H1 (cell line): ENCODE results near the gene APOL2. TPM values are rescaled to one million over a fixed set of nuclear protein-coding genes. Genes with fewer than 3 reads are reported as not detected.
A peak's percentile ranks its signal among the peaks of the same experiment; 100 is the strongest.
"Not testable (repeated sequence)": the region's sequence is repeated elsewhere in the genome, so short reads cannot be mapped to it uniquely, and the experiment has no call there.

ENCODE experiments used
- CTCF ChIA-PET: fragments of 300-600 bp; sonication (Branson Sonifier 250); formaldehyde crosslinking; loops from one replicate; lab custom pipeline; 2021; ENCODE audit not compliant: partially characterized antibody; lab: Charles Lee
- POLR2A ChIA-PET: fragments of 300-600 bp; sonication (Branson Sonifier 250); formaldehyde crosslinking; loops from one replicate; lab custom pipeline; 2021; ENCODE audit warnings: inconsistent platforms; ENCODE audit not compliant: partially characterized antibody; lab: Charles Lee
- DNase-seq, 2 experiments: peaks; one replicate each; pipeline versions ENCODE4 v3.0.0 to v3.0.0-alpha.2; 2010 to 2022; ENCODE audit warnings: low spot score in 2 of 2, low read depth in 1 of 2, mixed read lengths in 1 of 2
- FAIRE-seq: peaks from 2 replicates; lab custom pipeline; 2011; peaks lifted over from hg19 to GRCh38; lab: Jason Lieb, UNC
- H2AFZ ChIP-seq: 2 replicates; pipeline ENCODE4 v1.8.1; 2012; ENCODE audit warnings: low read length, inconsistent platforms
- H2AK5ac ChIP-seq: 2 replicates; pipeline ENCODE4 v1.6.1; 2013; ENCODE audit warnings: low read depth, low read length
- H2BK120ac ChIP-seq: replicated peaks from 2 replicates; pipeline ENCODE3; 2013; ENCODE audit warnings: low read depth, low read length, inconsistent platforms
- H2BK12ac ChIP-seq: 2 replicates; pipeline ENCODE4 v1.6.1; 2013; ENCODE audit warnings: low read depth, low read length
- H2BK15ac ChIP-seq: 2 replicates; pipeline ENCODE4 v1.6.1; 2013; ENCODE audit warnings: low read length
- H2BK20ac ChIP-seq: 2 replicates; pipeline ENCODE4 v1.6.1; 2013; ENCODE audit warnings: low read length
- H2BK5ac ChIP-seq: 2 replicates; pipeline ENCODE4 v1.6.1; 2013; ENCODE audit warnings: low read depth, low read length
- H3K14ac ChIP-seq: 2 replicates; pipeline ENCODE4 v1.6.1; 2013; ENCODE audit warnings: inconsistent platforms; ENCODE audit not compliant: insufficient read length
- H3K18ac ChIP-seq: 2 replicates; pipeline ENCODE4 v1.6.1; 2013; ENCODE audit warnings: low read length; ENCODE audit errors: extremely low read depth
- H3K23ac ChIP-seq: 2 replicates; pipeline ENCODE4 v1.6.1; 2013; ENCODE audit warnings: inconsistent platforms; ENCODE audit not compliant: insufficient read length
- H3K23me2 ChIP-seq: 2 replicates; pipeline ENCODE4 v1.6.1; 2013; ENCODE audit warnings: low read depth, low read length
- H3K27ac ChIP-seq: 2 replicates; pipeline ENCODE4 v1.6.1; 2011; ENCODE audit warnings: low read depth, low read length, inconsistent platforms
- H3K27me3 ChIP-seq, 4 experiments: replicated peaks in 1 of 4; 1 replicate in 1 of 4; 2 replicates in 3 of 4; pipeline versions ENCODE4 v1.6.1 to v1.8.1; 2011 to 2013; ENCODE audit warnings: low read length in 3 of 4, mild to moderate bottlenecking in 3 of 4, inconsistent platforms in 2 of 4, mixed read lengths in 2 of 4, moderate library complexity in 1 of 4; ENCODE audit not compliant: control insufficient read depth in 3 of 4, insufficient read depth in 3 of 4; ENCODE audit errors: extremely low read depth in 1 of 4
- H3K36me3 ChIP-seq, 4 experiments: 2 replicates each; pipeline versions ENCODE4 v1.6.1 to v1.8.1; 2011 to 2013; ENCODE audit warnings: mild to moderate bottlenecking in 4 of 4, low read length in 3 of 4, moderate library complexity in 2 of 4, control low read depth in 1 of 4, inconsistent platforms in 1 of 4; ENCODE audit not compliant: insufficient read depth in 4 of 4, control insufficient read depth in 2 of 4
- H3K4ac ChIP-seq: replicated peaks from 2 replicates; pipeline ENCODE3; 2013; ENCODE audit warnings: low read length, low read depth, mixed read lengths, inconsistent platforms; ENCODE audit not compliant: insufficient read length
- H3K4me1 ChIP-seq, 4 experiments: replicated peaks in 1 of 4; 1 replicate in 1 of 4; 2 replicates in 3 of 4; pipeline versions ENCODE4 v1.6.1 to v1.8.1; 2011 to 2013; ENCODE audit warnings: low read length in 3 of 4, inconsistent platforms in 2 of 4, mixed read lengths in 1 of 4; ENCODE audit not compliant: insufficient read depth in 4 of 4, control insufficient read depth in 3 of 4
- H3K4me2 ChIP-seq, 2 experiments: 2 replicates each; pipeline versions ENCODE4 v1.6.1 to v1.8.1; 2011 to 2013; ENCODE audit warnings: low read depth in 2 of 2, low read length in 2 of 2, control low read depth in 1 of 2, inconsistent platforms in 1 of 2, mild to moderate bottlenecking in 1 of 2; ENCODE audit not compliant: insufficient read depth in 1 of 2
- H3K4me3 ChIP-seq, 4 experiments: fragments of 200-600, 300-600 bp in 1 of 4; sonication (generic), shearing (Covaris generic), sonication (Bioruptor Twin) in 1 of 4; 2 replicates each; pipeline versions ENCODE4 v1.5.1 to v1.8.1; 2011 to 2016; ENCODE audit warnings: low read length in 4 of 4, low read depth in 3 of 4, control low read depth in 2 of 4, inconsistent platforms in 2 of 4, mild to moderate bottlenecking in 2 of 4, mixed read lengths in 1 of 4, moderate library complexity in 1 of 4; ENCODE audit not compliant: insufficient read depth in 2 of 4; ENCODE audit errors: extremely low read depth in 1 of 4
- H3K56ac ChIP-seq: replicated peaks from 2 replicates; pipeline ENCODE3; 2013; ENCODE audit warnings: low read depth, mild to moderate bottlenecking, mixed read lengths, low read length, inconsistent platforms; ENCODE audit not compliant: insufficient read length
- H3K79me1 ChIP-seq: 2 replicates; pipeline ENCODE4 v1.6.1; 2013; ENCODE audit warnings: low read depth, low read length, control low read depth
- H3K79me2 ChIP-seq, 2 experiments: 2 replicates each; pipeline versions ENCODE4 v1.6.1 to v1.8.1; 2012 to 2013; ENCODE audit warnings: low read length in 2 of 2, mild to moderate bottlenecking in 2 of 2, inconsistent platforms in 1 of 2; ENCODE audit not compliant: insufficient read depth in 2 of 2, control insufficient read depth in 1 of 2
- H3K9ac ChIP-seq, 4 experiments: replicated peaks in 1 of 4; 1 replicate in 1 of 4; 2 replicates in 3 of 4; pipeline versions ENCODE4 v1.6.1 to v1.8.1; 2011 to 2013; ENCODE audit warnings: low read depth in 3 of 4, low read length in 3 of 4, control low read depth in 2 of 4, mild to moderate bottlenecking in 2 of 4, moderate library complexity in 2 of 4, inconsistent platforms in 1 of 4; ENCODE audit errors: extremely low read depth in 1 of 4
- H3K9me3 ChIP-seq, 2 experiments: 2 replicates each; pipeline versions ENCODE4 v1.6.1 to v1.8.1; 2012 to 2013; ENCODE audit warnings: mild to moderate bottlenecking in 2 of 2, moderate library complexity in 2 of 2, control low read depth in 1 of 2, inconsistent platforms in 1 of 2, low read depth in 1 of 2, low read length in 1 of 2, mixed read lengths in 1 of 2; ENCODE audit not compliant: insufficient read depth in 2 of 2
- H4K20me1 ChIP-seq, 2 experiments: replicated peaks in 1 of 2; 2 replicates each; pipeline versions ENCODE3 to v1.8.1; 2011 to 2013; ENCODE audit warnings: inconsistent platforms in 2 of 2, low read length in 2 of 2, mild to moderate bottlenecking in 1 of 2; ENCODE audit not compliant: insufficient read depth in 2 of 2, control insufficient read depth in 1 of 2
- H4K5ac ChIP-seq: 2 replicates; pipeline ENCODE4 v1.6.1; 2013; ENCODE audit warnings: low read length, low read depth, mixed read lengths, inconsistent platforms; ENCODE audit not compliant: insufficient read length
- H4K8ac ChIP-seq: 2 replicates; pipeline ENCODE4 v1.8.0; 2013; ENCODE audit warnings: mild to moderate bottlenecking, moderate library complexity, low read length, inconsistent platforms; ENCODE audit not compliant: insufficient read depth; ENCODE audit errors: extremely low read depth
- H4K91ac ChIP-seq: replicated peaks from 2 replicates; pipeline ENCODE3; 2013; ENCODE audit warnings: low read length, mixed read lengths, inconsistent platforms; ENCODE audit not compliant: insufficient read length
- CTCF ChIP-seq, 3 experiments: IDR thresholded peaks; 1 replicate in 2 of 3; 2 replicates in 1 of 3; pipeline versions ENCODE4 v1.5.1 to v1.6.1; 2011; ENCODE audit warnings: low read length in 3 of 3, mild to moderate bottlenecking in 3 of 3, inconsistent platforms in 2 of 3, low read depth in 1 of 3, moderate library complexity in 1 of 3; ENCODE audit not compliant: insufficient read depth in 1 of 3; ENCODE audit errors: control extremely low read depth in 1 of 3
- RAD21 ChIP-seq, 2 experiments: IDR thresholded peaks in 1 of 2; conservative IDR thresholded peaks in 1 of 2; 2 replicates each; pipeline ENCODE4 v1.6.1; 2011; ENCODE audit warnings: low read depth in 2 of 2, low read length in 2 of 2, improper control_type of control experiment in 1 of 2, inconsistent platforms in 1 of 2, mild to moderate bottlenecking in 1 of 2, moderate library complexity in 1 of 2
- WGBS, 2 experiments: shearing (Covaris generic) in 1 of 2; methylation state at CpG; one replicate each; pipeline versions ENCODE4 v1.1.6 to v1.1.7; 2013 to 2015; ENCODE audit warnings: low lambda C conversion rate in 2 of 2, mixed read lengths in 2 of 2, inconsistent platforms in 1 of 2, low coverage in 1 of 2, missing lambda C conversion rate in 1 of 2; ENCODE audit not compliant: insufficient replicate concordance in 2 of 2, insufficient coverage in 1 of 2, insufficient read length in 1 of 2; ENCODE audit errors: extremely low coverage in 1 of 2, missing lambda C conversion rate in 1 of 2; 5-methylcytosine and 5-hydroxymethylcytosine counted together
- polyA plus RNA-seq, 7 experiments: library from polyadenylated mRNA; depleted of rRNA in 3 of 7; stranded (reverse) in 5 of 7; unstranded in 2 of 7; fragments of >200 nt in 5 of 7; fragments of 200-250 nt in 2 of 7; gene quantifications; 1 replicate in 5 of 7; 2 replicates in 1 of 7; 4 replicates in 1 of 7; pipeline versions ENCODE4 v1.2.1 to v1.2.3, GENCODE V29; 2011 to 2013; ENCODE audit warnings: missing spikeins in 2 of 7, mixed read lengths in 2 of 7
- total RNA-seq: library from RNA; stranded (reverse); fragmentation: NEBNext Ultra II Directional; extraction: Animal tissue kit (Norgen Biotek cat#: 25700); gene quantifications from 2 replicates; pipeline ENCODE4 v1.2.1, GENCODE V29; 2021

Gene APOL2
- total and polyA plus RNA-seq, 2 of the 8 experiments (the other 6 are each of a cell fraction or from before 2014, with no cell fraction given): 8.1 to 11.0 TPM

- H3K9ac ChIP-seq, H2BK5ac ChIP-seq, H3K79me2 ChIP-seq, H4K5ac ChIP-seq, H3K79me1 ChIP-seq, H3K9me3 ChIP-seq, H3K27me3 ChIP-seq, H3K23me2 ChIP-seq, H2AK5ac ChIP-seq, H2AFZ ChIP-seq, H4K20me1 ChIP-seq, H4K91ac ChIP-seq, H3K4me3 ChIP-seq, H2BK20ac ChIP-seq, H4K8ac ChIP-seq, H3K56ac ChIP-seq, H3K4me2 ChIP-seq, H3K23ac ChIP-seq, H3K18ac ChIP-seq, H2BK15ac ChIP-seq, H3K4ac ChIP-seq, H3K14ac ChIP-seq, H2BK120ac ChIP-seq, H3K27ac ChIP-seq, H3K36me3 ChIP-seq: not testable (repeated sequence)
- POLR2A ChIA-PET: interaction anchor here (1.1 kb wide), 1 partner anchor 29 kb away, joined by 3 read pairs; no protein-coding TSS in a partner anchor
- Histone ChIP-seq H3K4me1 (peaks cover 7 to 12% (median 10%) of the 10 kb centered on the region in 4 experiments), H2BK12ac (peak overlapping the region; percentile 46; the same call in 1 of the 2 replicates)
- 72% methylated on average over 6 of the region's 6 CpGs; no CpG with 5 or more reads in 1 of the 2 experiments for WGBS, 2 experiments
- CTCF ChIA-PET: interaction anchor here (0.6 to 3.0 kb wide), 21 partner anchors 9 to 231 kb away, joined by 3 to 11 read pairs (median 4); partner anchors contain the start of genes APOL1, APOL2 and APOL4
- TF ChIP-seq RAD21 (IDR thresholded peaks at IDR 0.05 in 1 of 2, conservative IDR thresholded peaks at IDR 0.05 in 1 of 2; ENCODE audit: low read depth in 2 of 2, low read length in 2 of 2) (peak; percentile 46 to 59), CTCF (IDR thresholded peaks at IDR 0.05; ENCODE audit: control extremely low read depth in 1 of 3, insufficient read depth in 1 of 3, low read depth in 1 of 3, low read length in 3 of 3) (peak in 2 of 3 experiments; percentile 34 to 58; a peak in 2 of 4 replicates)
- DNase-seq (peak in 1 of 2 experiments; percentile 58), FAIRE-seq (peak; percentile 96)
These were observed 22.3 kb upstream of the APOL2 start for GRCh38 chr22:36261675-36262074.
